ENCODE results near the gene MED13. TPM values are rescaled to one million over a fixed set of nuclear protein-coding genes. Genes with fewer than 3 reads are reported as not detected.
A peak's percentile ranks its signal among the peaks of the same experiment; 100 is the strongest.

Gene MED13
- total RNA-seq, 1 experiment from 2014 or later, result 49.4 TPM

- no peaks in the 10 kb centered on the region for H3K9me3 ChIP-seq (ENCODE audit: insufficient read depth, low read depth)
- CTCF ChIA-PET, result no interaction called here
- no peak overlapping the region for H3K27ac ChIP-seq
- no peak for DNase-seq
- BruUV-seq (replicated peaks), result no TSS peak
- no peak overlapping the region for H2AFZ ChIP-seq
- intact Hi-C loops (cut with micrococcal nuclease; ENCODE audit: unreplicated experiment), result no loop called here
- H3K79me2 ChIP-seq (ENCODE audit: low read depth), result no peaks in the 10 kb centered on the region
- POLR2A ChIA-PET (ENCODE audit: unreplicated experiment), result no interaction called here
- TF ChIP-seq EZH2 (IDR thresholded peaks at IDR 0.05; ENCODE audit: low read depth) (no peak), CTCF (conservative IDR thresholded peaks at IDR 0.05) (no peak)
- H3K27me3 ChIP-seq (ENCODE audit: insufficient read depth, low read depth), result no peaks in the 10 kb centered on the region
- H3K36me3 ChIP-seq (ENCODE audit: low read depth), result no peaks in the 10 kb centered on the region
- peaks cover 8% of the 10 kb centered on the region for H3K4me1 ChIP-seq (replicated peaks; ENCODE audit: insufficient read depth)
- H3F3A ChIP-seq (ENCODE audit: insufficient read depth, low read depth), result peaks cover 4% of the 10 kb centered on the region; the same call in 1 of the 2 replicates
- H3K4me2 ChIP-seq, result no peak overlapping the region
- H4K20me1 ChIP-seq (ENCODE audit: insufficient read depth), result no peaks in the 10 kb centered on the region
- H3K4me3 ChIP-seq, result no peak overlapping the region
- no peaks in the 10 kb centered on the region for H3K9me2 ChIP-seq (ENCODE audit: insufficient read depth)
These were observed 33.6 kb upstream of the MED13 start for GRCh38 chr17:62098623-62099231.

GRCh38 chr17:62096401-62096670 is 31.3 kb upstream of the MED13 start:
- no peaks in the 10 kb centered on the region for H3K27me3 ChIP-seq (ENCODE audit: insufficient read depth, low read depth)
- intact Hi-C loops (cut with micrococcal nuclease; ENCODE audit: unreplicated experiment), result no loop called here
- H3K4me1 ChIP-seq (replicated peaks; ENCODE audit: insufficient read depth), result peaks cover 19% of the 10 kb centered on the region
- ChIA-PET CTCF (no interaction called here), POLR2A (ENCODE audit: unreplicated experiment) (no interaction called here)
- H2AFZ ChIP-seq, result no peak overlapping the region
- no peak overlapping the region for H3K4me3 ChIP-seq
- H3K79me2 ChIP-seq (ENCODE audit: low read depth), result no peaks in the 10 kb centered on the region
- BruUV-seq (replicated peaks), result no TSS peak
- H4K20me1 ChIP-seq (ENCODE audit: insufficient read depth), result no peaks in the 10 kb centered on the region
- no peak overlapping the region for H3K27ac ChIP-seq
- H3K9me2 ChIP-seq (ENCODE audit: insufficient read depth), result no peaks in the 10 kb centered on the region
- no peaks in the 10 kb centered on the region for H3K36me3 ChIP-seq (ENCODE audit: low read depth)
- H3K4me2 ChIP-seq, result no peak overlapping the region
- no peak for TF ChIP-seq CTCF (conservative IDR thresholded peaks at IDR 0.05)
- TF ChIP-seq EZH2 (IDR thresholded peaks at IDR 0.05; ENCODE audit: low read depth), result no peak
- H3F3A ChIP-seq (ENCODE audit: insufficient read depth, low read depth), result peaks cover 10% of the 10 kb centered on the region; the same call in 1 of the 2 replicates
- DNase-seq, result no peak
- no peaks in the 10 kb centered on the region for H3K9me3 ChIP-seq (ENCODE audit: insufficient read depth, low read depth)

- Histone ChIP-seq H3F3A (ENCODE audit: insufficient read depth, low read depth) (peaks cover 10% of the 10 kb centered on the region; the same call in 1 of the 2 replicates), H3K9me3 (ENCODE audit: insufficient read depth, low read depth) (no peaks in the 10 kb centered on the region), H3K79me2 (ENCODE audit: low read depth) (no peaks in the 10 kb centered on the region), H3K27ac (no peak overlapping the region), H3K9me2 (ENCODE audit: insufficient read depth) (no peaks in the 10 kb centered on the region), H3K4me3 (no peak overlapping the region), H2AFZ (no peak overlapping the region), H3K4me2 (peak overlapping the region; percentile 9; the same call in 1 of the 2 replicates), H3K4me1 (replicated peaks; ENCODE audit: insufficient read depth) (peaks cover 19% of the 10 kb centered on the region), H3K27me3 (ENCODE audit: insufficient read depth, low read depth) (no peaks in the 10 kb centered on the region), H4K20me1 (ENCODE audit: insufficient read depth) (no peaks in the 10 kb centered on the region), H3K36me3 (ENCODE audit: low read depth) (no peaks in the 10 kb centered on the region)
- CTCF ChIA-PET, result interaction anchor here (0.6 kb wide), 1 partner anchor 32 kb away, joined by 3 read pairs; no protein-coding TSS in a partner anchor
- intact Hi-C loops (cut with micrococcal nuclease; ENCODE audit: unreplicated experiment), result no loop called here
- TF ChIP-seq CTCF (conservative IDR thresholded peaks at IDR 0.05), result no peak
- TF ChIP-seq EZH2 (IDR thresholded peaks at IDR 0.05; ENCODE audit: low read depth), result no peak
- no peak for DNase-seq
- no TSS peak for BruUV-seq (replicated peaks)
- POLR2A ChIA-PET (ENCODE audit: unreplicated experiment), result no interaction called here
These were observed 29.1 kb upstream of the MED13 start for GRCh38 chr17:62094175-62094574.

Measured in PC-9 (cell line).